GM18867 (cell line): ENCODE data around the gene ANKRD44.
"Not testable (repeated sequence)": the region's sequence is repeated elsewhere in the genome, so short reads cannot be mapped to it uniquely, and the experiment has no call there.

Source experiments
- ATAC-seq: cut with Tn5 transposase; IDR thresholded peaks from one replicate; pipeline ENCODE4 v1.9.1; 2021; ENCODE audit warnings: mild to moderate bottlenecking, moderate library complexity; ENCODE audit not compliant: unreplicated experiment

ANKRD44 gene

GRCh38 chr2:197054437-197054836, 256.1 kb downstream of the ANKRD44 start:
- no peak for ATAC-seq

- no peak for ATAC-seq
Observed at GRCh38 chr2:197052356-197052755, 258.2 kb downstream of the ANKRD44 start.

GRCh38 chr2:197045115-197045514, 265.5 kb downstream of the ANKRD44 start:
- no peak for ATAC-seq

- ATAC-seq: peak; percentile 75
Observed at GRCh38 chr2:197042739-197043196, 267.8 kb downstream of the ANKRD44 start.

- no peak for ATAC-seq
Observed at GRCh38 chr2:197037863-197038398, 272.6 kb downstream of the ANKRD44 start.

- ATAC-seq: no peak
Observed at GRCh38 chr2:197035002-197035401, 275.6 kb downstream of the ANKRD44 start.

- ATAC-seq: no peak
Observed at GRCh38 chr2:197034292-197034691, 276.3 kb downstream of the ANKRD44 start.

- ATAC-seq: no peak
Observed at GRCh38 chr2:197033222-197033621, 277.4 kb downstream of the ANKRD44 start.

GRCh38 chr2:197031803-197032202, 278.8 kb downstream of the ANKRD44 start:
- ATAC-seq: no peak

GRCh38 chr2:197030090-197030489, 280.5 kb downstream of the ANKRD44 start:
- ATAC-seq: no peak

GRCh38 chr2:197028633-197029032, 281.9 kb downstream of the ANKRD44 start:
- no peak for ATAC-seq

- ATAC-seq: no peak
Observed at GRCh38 chr2:197028230-197028629, 282.4 kb downstream of the ANKRD44 start.

- ATAC-seq: no peak
Observed at GRCh38 chr2:197024206-197024605, 286.4 kb downstream of the ANKRD44 start.

- not testable (repeated sequence) for ATAC-seq
Observed at GRCh38 chr2:197020921-197021320, 289.7 kb downstream of the ANKRD44 start.

GRCh38 chr2:197013098-197013497, 297.5 kb downstream of the ANKRD44 start:
- no peak for ATAC-seq

GRCh38 chr2:197011801-197012641, 298.6 kb downstream of the ANKRD44 start:
- peak; percentile 66 for ATAC-seq

- no peak for ATAC-seq
Observed at GRCh38 chr2:197011021-197011417, 299.6 kb downstream of the ANKRD44 start.

- ATAC-seq: no peak
Observed at GRCh38 chr2:197010200-197011020, 300.2 kb downstream of the ANKRD44 start.

- ATAC-seq: not testable (repeated sequence)
Observed at GRCh38 chr2:197008741-197009341, 301.7 kb downstream of the ANKRD44 start.

GRCh38 chr2:197007716-197008628, 302.6 kb downstream of the ANKRD44 start:
- ATAC-seq: no peak
